ENCODE results near the gene TMEM59L.

TMEM59L gene

GRCh38 chr19:18609717-18610051, 3.0 kb upstream of the TMEM59L start:
- DNase-seq = no peak

- no peak for DNase-seq
Measured at GRCh38 chr19:18610245-18610555, 2.5 kb upstream of the TMEM59L start.

GRCh38 chr19:18610556-18611326, 1.9 kb upstream of the TMEM59L start:
- no peak for DNase-seq

- DNase-seq = no peak
Measured at GRCh38 chr19:18611327-18612050, 1.2 kb upstream of the TMEM59L start.

- DNase-seq = no peak
Measured at GRCh38 chr19:18612051-18612771, 459 bp upstream of the TMEM59L start.

GRCh38 chr19:18613589-18614234, 1.0 kb downstream of the TMEM59L start:
- no peak for DNase-seq

- no peak for DNase-seq
Measured at GRCh38 chr19:18616023-18616422, 3.4 kb downstream of the TMEM59L start.

GRCh38 chr19:18617562-18617961, 4.9 kb downstream of the TMEM59L start:
- DNase-seq = no peak

- DNase-seq = no peak
Measured at GRCh38 chr19:18618236-18618635, 5.6 kb downstream of the TMEM59L start.

GRCh38 chr19:18620311-18620710, 7.6 kb downstream of the TMEM59L start:
- DNase-seq = no peak

GRCh38 chr19:18620902-18621301, 8.2 kb downstream of the TMEM59L start:
- no peak for DNase-seq

- DNase-seq = no peak
Measured at GRCh38 chr19:18626906-18627305, 14.2 kb downstream of the TMEM59L start.

GRCh38 chr19:18629166-18630088, 16.8 kb downstream of the TMEM59L start:
- no peak for DNase-seq

GRCh38 chr19:18633321-18633720, 20.7 kb downstream of the TMEM59L start:
- DNase-seq = no peak

- no peak for DNase-seq
Measured at GRCh38 chr19:18634612-18635297, 22.1 kb downstream of the TMEM59L start.

- DNase-seq = no peak
Measured at GRCh38 chr19:18635831-18636182, 23.1 kb downstream of the TMEM59L start.

- peak; percentile 99 for DNase-seq
Measured at GRCh38 chr19:18636183-18636968, 23.7 kb downstream of the TMEM59L start.

- no peak for DNase-seq
Measured at GRCh38 chr19:18636969-18637629, 24.4 kb downstream of the TMEM59L start, which contains the start of gene KLHL26. KLHL26 (plus strand) TSS chr19:18637028; CDS start chr19:18637055, 27 bp downstream.

GRCh38 chr19:18637673-18638630, 25.3 kb downstream of the TMEM59L start:
- DNase-seq = no peak

Data from activated CD4-positive, alpha-beta T cell treated with anti-CD3 and anti-CD28 coated beads, Interleukin-2, Interleukin-6, amounts not matched to agents 100 ng/mL and 50 ng/mL, durations not matched to agents 16 hours and 8 hours (primary cell).